RWPE2 (cell line): ENCODE results near the gene PRKAR2A.
"Not testable (repeated sequence)": the region's sequence is repeated elsewhere in the genome, so short reads cannot be mapped to it uniquely, and the experiment has no call there.

Experiments used
- ATAC-seq: fragments of 200-7000 bp; cut with Tn5 transposase; 3 replicates; pipeline ENCODE4 v1.9.1; 2021; ENCODE audit warnings: low read depth
- DNase-seq: peaks from one replicate; pipeline ENCODE4 v3.0.0-alpha.2; 2020; ENCODE audit warnings: low spot score
- H3K27ac ChIP-seq: fragments of 450-650 bp; 2 replicates; pipeline ENCODE4 v1.5.1; 2017; ENCODE audit warnings: mild to moderate bottlenecking; ENCODE audit not compliant: poor library complexity, severe bottlenecking
- H3K27me3 ChIP-seq: fragments of 250-450 bp; sonication (Bioruptor Pico); 2 replicates; pipeline ENCODE4 v1.5.1; 2021; ENCODE audit warnings: mild to moderate bottlenecking, moderate library complexity; ENCODE audit not compliant: insufficient read depth, poor library complexity, severe bottlenecking
- H3K36me3 ChIP-seq: fragments of 250-450 bp; sonication (Bioruptor Pico); 2 replicates; pipeline ENCODE4 v1.5.1; 2020; ENCODE audit warnings: low read depth, mild to moderate bottlenecking, moderate library complexity
- H3K4me1 ChIP-seq: fragments of 250-450 bp; sonication (Bioruptor Pico); 2 replicates; pipeline ENCODE4 v1.5.1; 2021; ENCODE audit warnings: mild to moderate bottlenecking, moderate library complexity; ENCODE audit not compliant: insufficient read depth, poor library complexity, severe bottlenecking
- H3K4me3 ChIP-seq: fragments of 250-450 bp; sonication (Bioruptor Pico); 2 replicates; pipeline ENCODE4 v1.5.1; 2021; ENCODE audit warnings: mild to moderate bottlenecking, moderate library complexity; ENCODE audit not compliant: severe bottlenecking
- H3K9me3 ChIP-seq: fragments of 250-450 bp; sonication (Bioruptor Pico); 2 replicates; pipeline ENCODE4 v1.5.1; 2021; ENCODE audit warnings: mild to moderate bottlenecking, moderate library complexity; ENCODE audit not compliant: severe bottlenecking
- CTCF ChIP-seq: fragments of 450-650 bp; IDR thresholded peaks from one replicate; pipeline ENCODE4 v1.5.1; 2017; ENCODE audit warnings: mild to moderate bottlenecking, moderate library complexity; ENCODE audit not compliant: poor library complexity, severe bottlenecking

Gene PRKAR2A

GRCh38 chr3:48743773-48744172 lies 103.9 kb downstream of the PRKAR2A start:
- Histone ChIP-seq H3K27ac (no peak overlapping the region), H3K4me1 (peaks cover 4% of the 10 kb centered on the region)
- no peak for ATAC-seq

GRCh38 chr3:48741226-48741625 lies 106.4 kb downstream of the PRKAR2A start:
- not testable (repeated sequence) for H3K4me3 ChIP-seq, H3K9me3 ChIP-seq, H3K36me3 ChIP-seq, H3K4me1 ChIP-seq, DNase-seq, H3K27me3 ChIP-seq, ATAC-seq, H3K27ac ChIP-seq

More at GRCh38 chr3:48743773-48744172, 103.9 kb downstream of the PRKAR2A start:
- Histone ChIP-seq H3K36me3 (0 out of 2 replicates have a peak, but pooled peaks cover 1% of the 10 kb centered on the region), H3K4me3 (no peak overlapping the region), H3K27me3 (no peaks in the 10 kb centered on the region), H3K9me3 (no peaks in the 10 kb centered on the region)
- DNase-seq = no peak
- TF ChIP-seq CTCF = no peak

GRCh38 chr3:48739955-48740823 lies 107.5 kb downstream of the PRKAR2A start:
- Histone ChIP-seq H3K4me1 (peaks cover 4% of the 10 kb centered on the region), H3K27me3 (no peaks in the 10 kb centered on the region), H3K27ac (no peak overlapping the region), H3K36me3 (no peaks in the 10 kb centered on the region), H3K4me3 (no peak overlapping the region), H3K9me3 (no peaks in the 10 kb centered on the region)
- peak; percentile 83 for TF ChIP-seq CTCF
- DNase-seq (peak; percentile 71), ATAC-seq (peak; percentile 87)

- H3K9me3 ChIP-seq = no peaks in the 10 kb centered on the region
- no peaks in the 10 kb centered on the region for H3K27me3 ChIP-seq
- no peak for TF ChIP-seq CTCF
- DNase-seq = no peak
- no peaks in the 10 kb centered on the region for H3K36me3 ChIP-seq
- H3K4me1 ChIP-seq = peaks cover 4% of the 10 kb centered on the region
- H3K27ac ChIP-seq = no peak overlapping the region
- 0 out of 3 replicates have a peak, but pooled peaks have one; percentile 6 for ATAC-seq
- H3K4me3 ChIP-seq = no peak overlapping the region
Measured at GRCh38 chr3:48739617-48739954, 108.1 kb downstream of the PRKAR2A start.

- H3K4me3 ChIP-seq = no peak overlapping the region
- H3K27ac ChIP-seq = no peak overlapping the region
- ATAC-seq = peak; percentile 15; the same call in 1 of the 3 replicates
- H3K36me3 ChIP-seq = no peaks in the 10 kb centered on the region
- no peak for DNase-seq
- H3K9me3 ChIP-seq = no peaks in the 10 kb centered on the region
- H3K4me1 ChIP-seq = peaks cover 4% of the 10 kb centered on the region
- no peak for TF ChIP-seq CTCF
- H3K27me3 ChIP-seq = no peaks in the 10 kb centered on the region
Measured at GRCh38 chr3:48738926-48739616, 108.6 kb downstream of the PRKAR2A start.
